Tibial nerve (tissue), 4 donors: ENCODE results near the gene MCC. TPM values are rescaled to one million over a fixed set of nuclear protein-coding genes. Genes with fewer than 3 reads are reported as not detected.

Experiments
- DNase-seq, 2 donors: peaks; one replicate each; pipeline ENCODE4 v3.0.0-alpha.2; 2019; ENCODE audit warnings: low spot score in 2 of 2
- H3K27ac ChIP-seq, 4 donors: fragments of 200-600 bp; sonication (generic) in 3 of 4; one replicate each; pipeline ENCODE4 v1.5.1; 2017 to 2019; ENCODE audit warnings: mild to moderate bottlenecking in 1 of 4
- H3K27me3 ChIP-seq, 2 donors: fragments of 200-600 bp; sonication (generic) in 1 of 2; one replicate each; pipeline versions ENCODE4 v1.5.1 to v1.6.0; 2017 to 2019
- H3K36me3 ChIP-seq, 3 donors: fragments of 200-600 bp; sonication (generic); one replicate each; pipeline ENCODE4 v1.5.1; 2018 to 2019
- H3K4me1 ChIP-seq, 4 donors: fragments of 200-600 bp; sonication (generic) in 3 of 4; one replicate each; pipeline ENCODE4 v1.5.1; 2017 to 2019
- H3K4me3 ChIP-seq, 4 donors: fragments of 200-600 bp; sonication (generic) in 3 of 4; one replicate each; pipeline ENCODE4 v1.5.1; 2017 to 2019; ENCODE audit warnings: mild to moderate bottlenecking in 1 of 4, moderate library complexity in 1 of 4
- H3K9me3 ChIP-seq, 4 donors: fragments of 200-600 bp; sonication (generic) in 3 of 4; one replicate each; pipeline ENCODE4 v1.5.1; 2017 to 2019
- CTCF ChIP-seq, 5 experiments: fragments of 200-600 bp in 3 of 5; fragments of 450-650 bp in 2 of 5; sonication (generic) in 3 of 5; IDR thresholded peaks; one replicate each; pipeline ENCODE4 v1.5.1; 2016 to 2019; ENCODE audit warnings: antibody characterized with exemption in 5 of 5, mild to moderate bottlenecking in 3 of 5, moderate library complexity in 2 of 5
- EP300 ChIP-seq, 2 donors: sonication (generic); formaldehyde crosslinking; IDR thresholded peaks; one replicate each; pipeline ENCODE4 v1.6.1; 2017; ENCODE audit warnings: antibody characterized with exemption in 2 of 2, mild to moderate bottlenecking in 1 of 2
- POLR2A ChIP-seq, 2 donors: fragments of 450-650 bp; IDR thresholded peaks; one replicate each; pipeline ENCODE4 v1.6.1; 2017; ENCODE audit warnings: antibody characterized with exemption in 2 of 2, mild to moderate bottlenecking in 2 of 2, moderate library complexity in 2 of 2
- WGBS, 2 donors: methylation state at CpG; one replicate each; pipeline ENCODE4 v1.1.5; 2018; 5-methylcytosine and 5-hydroxymethylcytosine counted together
- total RNA-seq, 4 donors: library from RNA; depleted of rRNA; stranded (reverse); fragments of >200 nt; gene quantifications; one replicate each; pipeline ENCODE4 v1.1.0, GENCODE V29; 2016

The MCC gene
- total RNA-seq, 4 donors from 2014 or later = 55.5 to 122 (median 80.9) TPM

GRCh38 chr5:113344973-113345940 lies 143.0 kb downstream of the MCC start:
- DNase-seq = no peak
- TF ChIP-seq EP300 (IDR thresholded peaks at IDR 0.05) = no peak
- no peak for TF ChIP-seq POLR2A (IDR thresholded peaks at IDR 0.05)
- TF ChIP-seq CTCF (IDR thresholded peaks at IDR 0.05) = no peak
- Histone ChIP-seq H3K36me3 (no peaks in the 10 kb centered on the region), H3K27ac (no peak overlapping the region), H3K9me3 (peaks cover 0 to 7% (median 0%) of the 10 kb centered on the region in 4 donors), H3K27me3 (no peaks in the 10 kb centered on the region), H3K4me1 (no peaks in the 10 kb centered on the region), H3K4me3 (no peak overlapping the region)
- WGBS, 2 donors = 84 to 91% methylated on average over 5 of the region's 5 CpGs

DNA sequence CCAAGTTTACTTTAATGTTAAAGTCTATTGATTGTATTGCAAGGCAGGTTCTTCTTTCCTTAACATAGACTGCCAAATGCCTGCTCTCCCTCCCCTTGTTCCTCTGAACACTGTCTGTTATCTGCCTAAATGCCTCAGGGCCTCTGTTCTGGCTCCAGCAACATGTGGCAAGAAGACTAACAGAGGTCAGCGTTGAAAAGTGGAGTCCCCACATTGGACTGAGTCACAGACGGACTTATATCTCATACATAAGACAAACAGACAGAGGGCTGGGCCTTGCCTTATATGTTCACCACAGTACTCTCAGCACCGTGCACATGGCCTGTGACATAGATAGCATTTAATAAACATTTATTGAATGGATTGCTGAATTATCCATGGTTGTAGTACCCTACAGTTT lies 144.9 kb downstream of the MCC start:
- no peaks in the 10 kb centered on the region for H3K4me1 ChIP-seq
- H3K27ac ChIP-seq = no peak overlapping the region
- H3K9me3 ChIP-seq = peaks cover 0 to 7% (median 0%) of the 10 kb centered on the region in 4 donors
- TF ChIP-seq EP300 (IDR thresholded peaks at IDR 0.05) = no peak
- no peak for TF ChIP-seq POLR2A (IDR thresholded peaks at IDR 0.05)
- no peak for TF ChIP-seq CTCF (IDR thresholded peaks at IDR 0.05)
- DNase-seq = no peak
- no peaks in the 10 kb centered on the region for H3K27me3 ChIP-seq
- H3K36me3 ChIP-seq = no peaks in the 10 kb centered on the region
- H3K4me3 ChIP-seq = no peak overlapping the region
- WGBS, 2 donors = 76 to 80% methylated on average over 3 of the region's 3 CpGs

GRCh38 chr5:113340537-113340936 lies 147.7 kb downstream of the MCC start:
- DNase-seq = no peak
- TF ChIP-seq EP300 (IDR thresholded peaks at IDR 0.05) (no peak), CTCF (IDR thresholded peaks at IDR 0.05) (no peak), POLR2A (IDR thresholded peaks at IDR 0.05) (no peak)
- no peaks in the 10 kb centered on the region for H3K4me1 ChIP-seq
- peak overlapping the region in 1 of 4 donors; percentile 2 for H3K27ac ChIP-seq
- no peaks in the 10 kb centered on the region for H3K27me3 ChIP-seq
- no peaks in the 10 kb centered on the region for H3K9me3 ChIP-seq
- no peaks in the 10 kb centered on the region for H3K36me3 ChIP-seq
- WGBS, 2 donors = 73 to 82% methylated on average over 6 of the region's 7 CpGs
- no peak overlapping the region for H3K4me3 ChIP-seq

DNA sequence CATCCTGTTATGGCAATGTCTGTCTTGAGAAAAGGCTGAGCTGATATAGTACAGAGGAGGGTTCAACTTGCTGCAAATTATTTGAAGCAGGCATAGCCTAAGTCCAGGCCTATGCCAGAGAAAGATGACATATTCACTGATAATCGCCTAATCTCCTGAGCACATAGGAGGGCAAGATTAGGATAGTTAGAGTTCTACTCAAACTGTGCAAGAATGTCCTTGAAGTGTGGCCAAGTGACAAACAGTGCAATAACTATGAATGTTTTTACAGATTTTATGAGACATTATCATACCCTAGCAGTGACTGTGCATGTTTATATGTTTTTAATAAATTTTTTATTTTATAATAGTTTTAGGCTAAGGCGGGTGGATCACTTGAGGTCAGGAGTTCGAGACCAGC lies 149.6 kb downstream of the MCC start:
- 83 to 84% methylated on average over 3 of the region's 3 CpGs for WGBS, 2 donors
- peak overlapping the region in 2 of 4 donors; percentile 32 to 46 for H3K27ac ChIP-seq
- no peaks in the 10 kb centered on the region for H3K9me3 ChIP-seq

More for the DNA sequence above, 149.6 kb downstream of the MCC start:
- H3K4me3 ChIP-seq = no peak overlapping the region
- no peaks in the 10 kb centered on the region for H3K4me1 ChIP-seq
- no peaks in the 10 kb centered on the region for H3K36me3 ChIP-seq
- H3K27me3 ChIP-seq = no peaks in the 10 kb centered on the region
- TF ChIP-seq EP300 (IDR thresholded peaks at IDR 0.05) (peak in 1 of 2 donors; percentile 53), CTCF (IDR thresholded peaks at IDR 0.05) (no peak), POLR2A (IDR thresholded peaks at IDR 0.05) (no peak)
- peak in 1 of 2 donors; percentile 51 for DNase-seq
